NCI-H1694 treated with DMSO at 0.1 percent for 48 hours (cell line): Measurements from ENCODE around the gene LINC01488.

Experiments used
- DNase-seq: peaks from one replicate; lab custom pipeline; 2025; lab: John Stamatoyannopoulos, UW

LINC01488 gene

DNA sequence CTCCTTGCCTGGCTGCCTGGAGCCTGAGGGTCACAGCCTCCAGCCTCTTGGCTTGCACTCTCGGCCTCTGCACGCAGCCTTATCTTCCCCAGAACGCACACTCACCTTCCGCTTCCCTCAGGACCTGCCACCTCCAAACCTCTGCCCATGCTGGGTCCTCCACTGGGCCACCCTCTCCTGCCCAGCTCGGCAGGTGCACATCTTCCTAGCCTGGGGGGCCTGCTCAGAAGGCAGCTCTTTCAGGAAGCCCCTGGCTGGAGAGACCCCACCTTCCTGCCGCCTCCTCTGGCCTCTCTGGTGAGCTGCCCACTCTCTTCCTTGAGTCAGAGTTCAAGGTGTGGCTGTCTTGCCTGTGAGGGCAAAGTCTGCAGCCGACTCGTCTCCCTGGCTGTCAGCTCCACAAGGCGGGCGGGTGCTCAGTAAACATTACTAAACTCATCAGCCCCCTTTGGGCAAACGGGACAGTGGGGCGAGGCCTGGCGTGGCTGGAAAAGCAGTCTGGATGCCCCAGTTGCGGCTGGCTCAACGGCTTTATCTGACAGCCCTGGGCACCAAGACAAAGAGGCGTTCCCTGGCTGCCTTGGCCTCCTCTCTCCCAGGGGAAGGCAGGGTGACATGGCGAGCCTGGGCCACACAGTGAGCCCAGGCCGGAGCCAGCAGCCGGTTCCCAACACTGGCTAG, 1.7 kb upstream of the LINC01488 start:
- no peak for DNase-seq

DNA sequence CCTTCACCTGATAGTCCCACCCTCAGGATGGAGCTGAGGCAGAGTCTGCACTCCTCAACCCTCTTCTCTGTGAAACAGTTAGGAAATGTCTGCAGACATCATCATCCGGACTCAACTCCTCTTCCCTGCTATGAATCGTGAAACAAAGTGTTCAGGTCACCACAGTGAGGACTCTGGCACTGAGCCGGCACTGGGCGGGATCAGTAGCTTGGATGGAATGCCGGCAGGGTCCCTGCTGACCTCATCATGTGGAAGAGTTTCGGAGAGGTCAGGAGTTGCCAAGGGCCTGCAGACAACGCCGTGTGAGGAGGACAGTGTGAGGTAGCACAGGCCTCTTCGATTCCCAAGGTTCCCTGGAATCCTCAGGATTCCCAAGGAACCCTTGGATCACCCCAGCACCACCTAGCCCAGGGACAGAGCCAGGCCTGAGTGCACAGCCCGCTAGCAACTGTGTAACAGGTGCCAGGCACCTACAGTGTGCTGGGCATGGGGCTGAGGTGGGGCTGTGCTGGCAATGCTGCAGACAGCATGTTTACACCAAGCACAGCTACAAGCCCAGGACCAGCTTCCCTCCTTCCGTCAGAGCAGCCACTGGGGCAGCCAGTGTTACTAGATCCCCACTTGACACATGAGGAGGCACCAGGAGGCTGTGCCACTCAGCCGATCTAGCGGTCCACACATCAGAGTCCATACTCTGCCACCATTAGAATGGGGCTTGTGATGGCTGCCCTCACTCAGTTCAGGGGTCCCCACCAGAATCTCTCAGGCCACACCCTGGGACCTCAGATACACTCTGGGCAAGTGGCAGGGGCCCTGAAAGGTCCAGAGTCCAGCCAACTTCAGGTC, 693 bp upstream of the LINC01488 start:
- no peak for DNase-seq

GRCh38 chr11:69482322-69482721, 859 bp downstream of the LINC01488 start:
- no peak for DNase-seq

- DNase-seq = no peak
Observed at GRCh38 chr11:69483170-69483569, 1.7 kb downstream of the LINC01488 start.

- DNase-seq = no peak
Observed at GRCh38 chr11:69483691-69484426, 2.4 kb downstream of the LINC01488 start.

GRCh38 chr11:69484427-69485259, 3.2 kb downstream of the LINC01488 start:
- DNase-seq = no peak

DNA sequence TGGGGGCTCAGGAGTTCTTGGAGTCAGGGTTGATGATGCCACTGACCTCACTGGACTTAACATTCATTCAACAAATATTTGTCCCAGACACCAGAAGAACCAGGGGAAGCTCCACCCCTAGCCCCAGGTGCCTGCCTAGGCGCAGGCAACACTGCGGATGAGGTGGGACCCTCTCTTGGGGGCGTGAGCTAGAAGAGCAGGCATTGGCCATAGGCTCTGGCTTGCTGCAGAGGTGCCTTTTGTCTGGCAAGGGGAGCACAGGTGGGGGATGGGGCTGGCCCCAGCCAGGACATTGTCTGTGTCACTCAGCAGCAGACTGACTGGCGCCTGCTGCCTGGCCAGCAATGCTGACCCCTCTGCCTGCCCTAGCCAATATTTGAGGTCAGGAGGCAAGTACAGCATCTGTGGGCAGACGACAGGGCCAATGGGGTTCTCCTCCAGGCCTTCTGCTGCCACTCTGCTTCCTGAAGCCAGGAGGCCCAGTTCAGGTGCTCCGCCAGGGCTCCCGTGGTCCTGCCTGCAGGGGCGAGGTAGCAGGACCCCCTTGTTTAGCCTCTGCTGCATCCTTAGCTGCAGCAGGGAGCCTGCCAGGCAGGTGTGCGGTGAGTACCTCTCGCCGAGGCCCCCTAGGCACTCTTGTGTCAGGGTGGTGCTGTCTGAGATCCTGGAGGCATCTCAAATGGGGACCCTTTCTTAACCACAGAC, 4.0 kb downstream of the LINC01488 start:
- DNase-seq = no peak

DNA sequence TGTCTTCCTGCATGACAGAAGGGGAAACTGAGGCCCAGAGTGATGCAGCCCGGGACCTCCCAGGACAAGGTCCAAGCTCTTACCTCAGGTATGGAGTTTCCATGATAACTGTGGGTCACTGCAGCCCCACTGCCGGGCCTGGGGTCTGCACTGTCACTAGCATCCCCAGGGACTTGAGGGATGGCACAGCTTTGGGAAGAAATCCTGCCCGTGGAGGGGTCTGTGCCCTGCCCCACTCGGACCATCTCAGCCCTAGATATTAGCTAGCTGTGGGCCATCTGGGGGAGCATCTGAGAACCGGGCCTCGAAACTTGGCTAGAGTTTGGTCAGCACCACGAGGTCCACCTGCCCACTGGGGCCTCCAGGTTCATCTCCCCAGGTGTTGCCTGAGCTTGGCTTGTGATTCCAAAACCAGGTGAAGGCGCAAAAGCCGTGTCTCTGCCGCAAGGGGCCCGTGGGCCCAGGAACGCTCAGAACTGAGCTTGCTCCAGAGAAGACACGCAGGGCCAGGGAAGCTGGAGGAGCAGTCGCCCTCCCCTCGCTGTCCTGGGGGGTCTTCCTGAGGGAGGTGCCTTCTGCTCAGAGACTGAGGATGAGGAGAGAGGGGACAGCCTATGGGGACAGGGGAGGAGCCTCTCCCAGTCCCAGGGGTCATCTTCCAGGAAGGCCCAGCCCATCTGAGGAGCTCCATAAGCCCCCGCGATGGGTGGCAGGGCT, 4.8 kb downstream of the LINC01488 start:
- no peak for DNase-seq

DNA sequence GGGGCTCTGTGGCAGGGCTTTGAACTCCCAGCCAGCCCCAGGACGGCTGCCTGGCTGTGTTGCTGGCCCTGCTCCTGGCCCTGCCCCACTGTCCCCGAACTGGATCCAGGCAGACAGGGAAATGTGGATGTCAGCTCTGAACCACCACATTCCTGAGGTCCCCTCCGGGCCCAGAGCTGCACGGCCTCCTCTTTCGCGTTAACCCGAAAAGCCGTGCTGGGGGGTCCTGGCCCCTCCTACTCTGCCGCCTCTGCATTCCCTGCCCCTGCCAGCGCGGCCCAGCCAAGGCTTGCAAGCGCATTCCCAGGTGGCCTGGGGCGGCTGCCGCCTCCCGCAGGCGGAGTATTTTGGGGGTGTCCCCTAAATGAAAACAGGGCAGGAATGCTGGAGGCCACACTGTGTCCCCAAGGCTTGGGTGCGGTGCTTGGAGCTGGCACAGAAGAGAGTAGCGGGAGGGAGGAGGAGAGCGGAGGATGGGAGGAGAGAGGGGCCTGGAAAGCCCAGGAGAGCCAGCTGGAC, 5.4 kb downstream of the LINC01488 start:
- DNase-seq = no peak

DNA sequence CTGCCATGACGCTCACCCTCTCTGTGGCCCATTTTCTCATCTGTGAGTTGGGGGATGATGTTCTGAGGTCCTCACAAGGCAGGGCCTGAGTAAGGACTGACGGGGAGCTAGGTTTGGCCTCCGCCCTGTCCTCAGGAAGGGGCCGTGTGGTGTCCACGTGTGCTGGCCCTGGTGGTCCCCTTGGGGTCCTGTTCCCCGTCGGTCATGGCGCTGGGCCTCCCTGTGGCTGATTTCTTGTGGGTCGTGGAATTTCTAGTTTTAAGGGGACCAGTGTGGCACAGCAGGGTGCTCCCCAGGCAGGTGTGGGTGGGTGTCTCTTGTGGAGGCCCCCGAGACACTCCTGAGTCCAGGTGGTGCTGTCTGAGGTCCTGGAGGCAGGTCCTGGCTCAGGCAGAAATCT, 5.9 kb downstream of the LINC01488 start:
- no peak for DNase-seq

DNA sequence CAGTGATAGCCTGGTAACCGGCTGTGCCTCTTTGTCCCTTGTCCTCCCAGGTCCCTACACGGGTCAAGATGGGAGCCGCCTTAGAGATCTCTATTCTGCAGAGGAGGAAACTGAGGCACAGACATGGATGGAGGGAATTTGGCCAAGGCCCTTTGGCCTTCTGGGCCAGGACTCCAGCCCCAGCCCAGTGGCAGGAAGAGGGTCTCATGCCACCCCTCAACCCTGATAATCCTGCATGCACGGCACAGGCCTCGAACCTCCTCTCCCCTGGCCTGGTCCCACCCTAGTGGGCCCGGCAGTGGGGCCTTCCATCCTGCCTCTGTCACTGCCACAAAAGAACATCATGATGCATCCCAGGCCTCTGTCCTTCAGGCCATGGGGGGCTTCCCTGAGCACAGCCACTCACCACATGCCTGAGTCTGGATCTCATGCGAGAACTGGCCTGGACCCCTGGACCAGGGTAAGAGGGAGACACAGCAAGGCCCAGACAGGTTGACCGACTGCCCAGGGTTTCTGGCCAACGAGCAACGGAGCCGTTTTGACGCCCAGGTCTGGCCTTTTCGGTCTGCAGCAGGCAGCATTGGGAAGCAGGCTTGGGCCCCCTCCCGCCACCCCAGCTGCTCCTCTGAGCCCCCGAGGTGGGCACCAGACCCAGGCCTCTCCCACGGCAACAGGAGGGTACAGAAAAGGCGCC, 6.5 kb downstream of the LINC01488 start:
- DNase-seq = no peak

GRCh38 chr11:69488543-69488940, 7.1 kb downstream of the LINC01488 start:
- DNase-seq = no peak

GRCh38 chr11:69489031-69489745, 7.7 kb downstream of the LINC01488 start:
- DNase-seq = no peak

GRCh38 chr11:69489746-69490365, 8.4 kb downstream of the LINC01488 start:
- DNase-seq = no peak

GRCh38 chr11:69490516-69490915, 9.1 kb downstream of the LINC01488 start:
- DNase-seq = no peak

GRCh38 chr11:69491071-69492031, 9.9 kb downstream of the LINC01488 start:
- DNase-seq = no peak

DNA sequence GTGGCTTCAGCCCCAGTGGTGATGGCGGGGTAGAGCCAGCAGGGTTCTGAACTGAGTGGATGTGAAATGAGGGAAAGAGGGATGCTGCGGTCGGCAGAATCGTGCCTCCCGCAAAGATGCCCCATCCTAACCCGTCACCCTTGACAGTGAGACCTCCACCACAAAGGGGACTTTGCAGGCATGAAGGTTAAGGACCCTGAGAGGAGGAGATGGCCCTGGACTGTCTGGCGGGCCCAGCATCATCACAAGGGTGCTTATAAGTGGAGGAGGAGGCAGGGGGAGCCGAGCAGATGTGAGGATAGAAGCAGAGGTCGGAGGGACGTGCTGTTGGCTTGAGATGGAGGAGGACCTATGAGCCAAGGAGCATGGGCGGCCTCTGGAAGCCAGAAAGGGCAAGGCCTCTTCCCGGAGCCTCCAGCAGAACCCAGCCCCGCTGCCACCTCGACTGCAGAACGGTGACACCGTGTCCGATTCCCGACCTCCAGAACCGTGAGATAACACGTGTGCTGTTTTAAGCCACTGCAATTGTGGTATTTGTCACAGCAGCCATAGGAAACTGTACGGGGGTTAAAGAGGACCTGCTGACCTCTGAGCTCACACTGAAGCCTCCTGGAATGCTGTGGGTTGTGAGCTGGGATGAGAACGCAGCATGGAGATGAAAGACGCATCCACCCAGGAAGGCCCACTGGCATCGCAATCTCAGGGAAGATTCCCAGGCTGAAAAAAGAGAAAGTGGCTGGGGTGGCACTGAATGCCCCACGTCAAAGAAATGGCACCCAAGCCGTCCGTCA, 10.9 kb downstream of the LINC01488 start:
- DNase-seq = no peak
